Activated CD8-positive, alpha-beta memory T cell treated with anti-CD3 and anti-CD28 coated beads, Interleukin-2, amount 10 ng/mL, durations not matched to agents 7 days and 5 days (primary cell): ENCODE data around the gene HPDL. TPM values are rescaled to one million over a fixed set of nuclear protein-coding genes. Genes with fewer than 3 reads are reported as not detected.

Experiments used
- ATAC-seq: fragments of 150-1000 bp; cut with Tn5 transposase; one replicate; pipeline ENCODE4 v1.10.0; 2021; ENCODE audit warnings: moderate library complexity
- CTCF ChIA-PET: fragments of 350-600 bp; sonication (Branson Sonifier 250); formaldehyde crosslinking; loops from one replicate; lab custom pipeline; 2021; ENCODE audit warnings: antibody characterized with exemption; lab: Charles Lee
- DNase-seq: peaks from one replicate; pipeline ENCODE4 v3.0.0-alpha.2; 2020
- H3K27ac Mint-ChIP-seq: one replicate; pipeline ENCODE4 v1.8.0; 2021; ENCODE audit warnings: mild to moderate bottlenecking, mixed read lengths
- H3K27me3 Mint-ChIP-seq: one replicate; pipeline ENCODE4 v1.8.0; 2021; ENCODE audit warnings: mixed read lengths
- H3K36me3 Mint-ChIP-seq: one replicate; pipeline ENCODE4 v1.8.0; 2021; ENCODE audit warnings: mild to moderate bottlenecking, mixed read lengths
- H3K4me1 Mint-ChIP-seq: one replicate; pipeline ENCODE4 v1.8.0; 2021; ENCODE audit warnings: mixed read lengths
- H3K4me3 Mint-ChIP-seq: one replicate; pipeline ENCODE4 v1.8.0; 2021; ENCODE audit warnings: mild to moderate bottlenecking, moderate library complexity, mixed read lengths
- H3K9me3 Mint-ChIP-seq: one replicate; pipeline ENCODE4 v1.8.0; 2022; ENCODE audit warnings: low read depth, mixed read lengths
- total RNA-seq, 2 experiments: library from RNA; stranded (reverse); gene quantifications; one replicate each; pipeline ENCODE4 v1.2.3, GENCODE V29; 2021

HPDL gene
- total RNA-seq, 2 experiments from 2014 or later = 16.3 to 23.4 TPM

DNA sequence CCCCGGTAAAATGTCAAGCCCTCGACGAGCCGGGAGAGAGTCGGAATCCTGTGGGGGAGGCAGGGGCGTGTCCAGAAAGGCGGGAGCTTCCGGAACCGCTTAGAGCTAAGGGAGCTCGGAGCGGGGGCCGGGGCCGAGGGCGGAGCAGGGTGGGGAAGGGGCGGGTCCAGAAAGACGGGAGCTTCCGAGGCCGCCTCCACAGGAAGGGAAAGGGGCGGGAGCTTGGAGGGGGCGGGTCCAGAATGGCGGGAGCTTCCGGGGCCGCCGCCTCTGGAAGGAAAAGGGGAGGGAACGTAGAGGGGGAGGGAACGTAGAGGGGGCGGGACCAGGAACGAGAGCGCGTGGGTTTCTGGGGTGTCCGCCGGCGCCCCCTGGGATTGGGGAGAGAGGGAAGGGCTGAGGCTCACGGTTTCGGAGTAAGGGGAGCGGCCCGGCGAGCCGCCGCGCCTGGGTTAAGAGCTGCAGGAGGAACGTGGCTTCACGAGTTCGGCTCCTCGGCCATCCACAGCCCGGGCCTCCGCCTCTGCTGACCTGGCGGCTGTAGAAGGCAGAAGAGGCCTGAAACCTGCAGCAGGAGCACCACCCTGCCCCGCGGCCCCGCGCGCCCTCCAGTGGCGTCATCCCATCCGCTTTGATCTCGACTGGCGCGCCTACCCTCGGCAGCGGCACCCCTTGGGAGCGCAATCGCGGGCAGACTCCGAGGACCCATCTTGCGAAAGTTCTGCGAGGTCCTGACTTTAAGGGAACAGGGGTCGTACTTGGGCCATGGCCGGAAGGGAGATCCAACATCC is 23.0 kb upstream of the HPDL start:
- Mint-ChIP-seq H3K4me3 (peak overlapping the region; percentile 92), H3K27ac (peak overlapping the region; percentile 97), H3K9me3 (no peaks in the 10 kb centered on the region), H3K4me1 (peaks cover 41% of the 10 kb centered on the region), H3K36me3 (no peaks in the 10 kb centered on the region), H3K27me3 (no peaks in the 10 kb centered on the region)
- DNase-seq = peak; percentile 99
- ATAC-seq = peak; percentile 89
- CTCF ChIA-PET = interaction anchor here (0.7 to 18.1 kb wide), 23 partner anchors 12 to 574 kb away, joined by 3 to 341 read pairs (median 4); partner anchors contain the start of genes BEST4, BTBD19, CCDC163 and EIF2B3

DNA sequence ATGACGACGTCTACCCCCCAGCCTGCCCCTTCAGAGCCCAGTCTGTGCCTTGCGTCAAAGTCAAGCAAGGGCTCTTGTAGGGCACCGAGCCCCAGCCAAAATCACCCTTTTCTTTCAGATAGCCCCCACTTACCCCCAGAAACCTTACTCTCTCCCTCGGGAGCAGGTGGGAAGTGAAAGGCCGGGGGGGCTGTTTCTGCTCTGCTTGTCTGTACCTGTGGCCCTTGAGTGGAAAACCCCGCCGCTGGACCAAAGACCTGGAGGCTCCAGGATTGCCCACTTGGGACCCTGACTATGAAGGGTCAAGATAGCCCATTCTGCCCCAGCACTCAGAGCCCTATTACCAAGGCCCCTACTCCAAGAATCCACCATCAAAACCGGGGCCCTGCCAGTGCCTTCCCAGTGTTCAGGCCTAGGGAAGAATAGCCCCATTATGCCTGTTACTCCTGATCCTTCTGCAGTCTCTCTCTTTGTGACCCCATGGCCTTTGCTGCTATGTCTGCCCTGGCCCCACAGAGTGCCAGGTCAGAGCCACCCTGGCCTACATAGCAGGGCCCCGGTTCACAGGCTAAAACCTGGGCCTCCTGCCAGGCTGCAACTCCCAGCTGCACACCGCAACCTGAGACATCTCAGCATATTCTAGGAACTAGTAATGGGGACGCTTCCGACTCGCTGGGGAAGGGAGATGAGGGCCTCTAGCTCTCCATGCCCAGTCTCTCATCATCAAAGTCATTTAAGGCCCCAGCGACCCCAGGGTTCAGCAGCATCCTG is 22.2 kb upstream of the HPDL start:
- ATAC-seq = no peak
- H3K36me3 Mint-ChIP-seq = no peaks in the 10 kb centered on the region
- no peak for DNase-seq
- no peaks in the 10 kb centered on the region for H3K9me3 Mint-ChIP-seq
- H3K4me1 Mint-ChIP-seq = peaks cover 41% of the 10 kb centered on the region
- peak overlapping the region; percentile 92 for H3K4me3 Mint-ChIP-seq
- H3K27ac Mint-ChIP-seq = peak overlapping the region; percentile 97
- H3K27me3 Mint-ChIP-seq = no peaks in the 10 kb centered on the region
- CTCF ChIA-PET = interaction anchor here (1.0 to 18.1 kb wide), 7 partner anchors 23 to 590 kb away, joined by 3 to 341 read pairs (median 21); partner anchors contain the start of genes BTBD19, HECTD3, HPDL and MUTYH

DNA sequence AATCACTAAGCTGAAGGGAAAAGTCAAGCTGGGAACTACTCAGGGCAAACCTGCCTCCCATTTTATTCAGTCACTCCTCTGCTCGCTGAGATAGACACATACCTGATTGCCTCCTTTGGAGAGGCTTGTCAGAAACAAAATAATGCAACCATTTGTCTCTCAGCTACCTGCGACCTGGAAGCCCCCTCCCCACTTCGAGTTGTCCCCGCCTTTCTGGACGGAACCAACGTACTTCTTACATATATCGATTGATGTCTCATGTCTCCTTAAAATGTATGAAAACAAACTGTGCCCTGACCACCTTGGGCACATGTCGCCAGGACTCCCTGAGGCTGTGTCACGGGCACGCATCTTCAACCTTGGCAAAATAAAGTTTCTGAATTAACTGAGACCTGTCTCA is 21.5 kb upstream of the HPDL start:
- Mint-ChIP-seq H3K4me1 (peaks cover 41% of the 10 kb centered on the region), H3K36me3 (no peaks in the 10 kb centered on the region), H3K9me3 (no peaks in the 10 kb centered on the region), H3K27ac (peak overlapping the region; percentile 83), H3K27me3 (no peaks in the 10 kb centered on the region), H3K4me3 (peak overlapping the region; percentile 49)
- CTCF ChIA-PET = interaction anchor here (1.0 to 18.1 kb wide), 4 partner anchors 22 to 591 kb away, joined by 3 to 341 read pairs (median 32); partner anchors contain the start of genes HECTD3, HPDL, TESK2 and UROD
- no peak for DNase-seq
- no peak for ATAC-seq

DNA sequence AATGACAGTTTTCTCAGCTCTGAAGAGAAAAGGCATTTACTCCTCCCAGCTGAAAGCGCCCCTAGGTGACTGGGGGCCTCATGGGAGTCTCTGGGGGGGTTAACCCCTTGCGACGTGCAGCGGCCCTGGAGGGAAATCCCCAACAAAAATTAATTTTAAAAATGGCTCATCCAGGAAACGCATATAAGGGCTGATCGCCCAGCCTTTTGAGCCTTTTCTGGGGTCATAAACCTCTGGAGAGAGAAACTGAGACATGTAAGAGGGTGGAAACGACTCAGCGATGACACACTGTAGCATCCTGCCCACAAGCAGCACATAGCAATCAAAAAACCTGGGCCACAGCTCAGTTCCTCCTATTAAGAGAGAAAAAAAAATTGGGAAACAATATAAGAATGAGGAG is 20.4 kb upstream of the HPDL start:
- Mint-ChIP-seq H3K27me3 (no peaks in the 10 kb centered on the region), H3K4me1 (peaks cover 41% of the 10 kb centered on the region), H3K27ac (peak overlapping the region; percentile 83), H3K4me3 (peak overlapping the region; percentile 51), H3K36me3 (peaks cover 1% of the 10 kb centered on the region), H3K9me3 (no peaks in the 10 kb centered on the region)
- DNase-seq (peak; percentile 79), ATAC-seq (no peak)
- CTCF ChIA-PET = interaction anchor here (0.9 to 18.1 kb wide), 6 partner anchors 19 to 291 kb away, joined by 3 to 341 read pairs (median 14); partner anchors contain the start of genes HECTD3, HPDL, MUTYH and TESK2

DNA sequence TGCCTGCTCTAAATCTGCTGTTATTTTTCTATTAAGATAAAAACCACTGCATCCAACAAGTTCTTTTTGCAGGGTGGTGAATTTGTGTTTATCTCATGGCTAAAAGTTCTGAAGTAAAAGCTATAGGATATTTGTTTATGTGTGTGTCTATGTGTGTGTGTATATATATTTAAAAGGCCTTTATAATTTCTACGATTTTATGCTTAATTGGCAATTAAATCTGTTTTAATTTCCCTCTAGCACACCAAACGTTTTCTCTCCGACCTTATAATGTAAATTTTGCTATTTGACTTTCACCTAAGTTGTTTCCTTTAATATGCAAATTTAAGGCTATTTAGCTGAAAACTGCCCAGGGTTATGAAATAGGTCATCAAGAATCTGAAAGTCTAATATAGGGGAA is 19.8 kb upstream of the HPDL start:
- Mint-ChIP-seq H3K27ac (peak overlapping the region; percentile 83), H3K9me3 (no peaks in the 10 kb centered on the region), H3K4me3 (no peak overlapping the region), H3K27me3 (no peaks in the 10 kb centered on the region), H3K4me1 (peaks cover 38% of the 10 kb centered on the region), H3K36me3 (peaks cover 1% of the 10 kb centered on the region)
- DNase-seq (no peak), ATAC-seq (no peak)
- CTCF ChIA-PET = interaction anchor here (1.2 to 18.1 kb wide), 6 partner anchors 18 to 291 kb away, joined by 3 to 341 read pairs (median 14); partner anchors contain the start of genes HECTD3, HPDL, TESK2 and UROD

DNA sequence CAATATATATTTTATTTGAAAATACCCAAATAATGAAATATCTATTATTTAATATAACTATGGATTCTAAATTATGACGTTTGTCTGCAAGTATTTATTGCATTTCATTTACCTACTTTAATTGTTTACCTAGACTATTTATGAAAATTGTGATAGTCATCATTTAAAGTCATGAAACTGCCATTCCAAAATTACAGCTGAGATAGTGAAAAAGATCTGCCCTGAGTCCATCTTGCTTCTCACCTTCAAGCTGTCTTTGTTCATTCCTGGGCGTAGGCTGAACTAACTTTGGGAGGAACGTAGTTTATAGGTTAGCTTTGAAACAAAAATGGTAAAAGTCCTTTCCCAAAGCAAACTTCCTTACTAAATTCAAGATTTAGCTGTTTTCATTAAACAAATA is 12.4 kb upstream of the HPDL start:
- H3K27ac Mint-ChIP-seq = no peak overlapping the region
- peaks cover 1% of the 10 kb centered on the region for H3K36me3 Mint-ChIP-seq
- H3K4me3 Mint-ChIP-seq = no peak overlapping the region
- DNase-seq = no peak
- H3K9me3 Mint-ChIP-seq = no peaks in the 10 kb centered on the region
- no peak for ATAC-seq
- H3K4me1 Mint-ChIP-seq = no peaks in the 10 kb centered on the region
- H3K27me3 Mint-ChIP-seq = peaks cover 2% of the 10 kb centered on the region
- CTCF ChIA-PET = interaction anchor here (0.9 kb wide), 1 partner anchor 13 kb away, joined by 4 read pairs; no protein-coding TSS in a partner anchor

DNA sequence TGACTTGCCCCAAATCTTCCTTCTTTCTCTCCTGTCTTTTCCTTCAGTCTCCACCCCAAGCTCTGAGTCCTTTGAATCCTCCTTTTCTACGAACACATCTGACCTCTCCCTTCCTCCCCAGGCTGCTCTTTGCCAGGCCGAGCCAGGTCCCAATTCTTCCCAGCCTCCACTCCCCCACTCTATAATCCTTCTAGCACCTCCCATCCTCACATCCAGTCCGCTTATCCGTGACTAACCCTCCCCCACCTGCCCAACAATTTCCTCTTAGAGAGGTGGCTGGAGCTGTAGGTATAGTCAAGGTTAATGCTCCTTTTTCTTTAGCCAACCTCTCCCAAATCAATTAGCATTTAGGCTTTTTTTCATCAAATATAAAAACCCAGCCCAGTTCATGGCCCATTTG is 9.5 kb upstream of the HPDL start:
- Mint-ChIP-seq H3K9me3 (no peaks in the 10 kb centered on the region), H3K27me3 (peaks cover 2% of the 10 kb centered on the region), H3K4me1 (no peaks in the 10 kb centered on the region), H3K4me3 (no peak overlapping the region), H3K36me3 (no peaks in the 10 kb centered on the region), H3K27ac (no peak overlapping the region)
- no peak for ATAC-seq
- no peak for DNase-seq
- CTCF ChIA-PET = no interaction called here

DNA sequence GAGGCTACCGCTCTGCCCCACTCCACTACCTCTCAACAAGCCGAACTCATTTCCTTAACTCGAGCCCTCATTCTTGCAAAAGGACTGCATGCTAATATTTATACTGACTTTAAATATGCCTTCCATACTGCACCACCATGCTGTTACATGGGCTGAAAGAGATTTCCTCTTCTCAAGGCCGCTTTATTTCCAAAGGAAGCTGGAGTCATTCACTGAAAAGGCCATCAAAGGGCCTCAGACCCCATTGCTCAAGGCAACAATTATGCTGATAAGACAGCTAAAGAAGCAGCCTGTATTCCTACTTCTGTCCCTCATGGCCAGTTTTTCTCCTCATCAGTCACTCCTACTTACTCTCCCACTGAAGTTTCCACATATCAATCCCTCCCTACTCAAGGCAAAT is 6.9 kb upstream of the HPDL start:
- H3K4me3 Mint-ChIP-seq = no peak overlapping the region
- DNase-seq (no peak), ATAC-seq (no peak)
- no peaks in the 10 kb centered on the region for H3K9me3 Mint-ChIP-seq
- no peaks in the 10 kb centered on the region for H3K27me3 Mint-ChIP-seq
- H3K27ac Mint-ChIP-seq = no peak overlapping the region
- H3K36me3 Mint-ChIP-seq = no peaks in the 10 kb centered on the region
- no peaks in the 10 kb centered on the region for H3K4me1 Mint-ChIP-seq
- CTCF ChIA-PET = interaction anchor here (1.0 to 1.3 kb wide), 2 partner anchors 18 to 305 kb away, joined by 3 to 4 read pairs; no protein-coding TSS in a partner anchor

DNA sequence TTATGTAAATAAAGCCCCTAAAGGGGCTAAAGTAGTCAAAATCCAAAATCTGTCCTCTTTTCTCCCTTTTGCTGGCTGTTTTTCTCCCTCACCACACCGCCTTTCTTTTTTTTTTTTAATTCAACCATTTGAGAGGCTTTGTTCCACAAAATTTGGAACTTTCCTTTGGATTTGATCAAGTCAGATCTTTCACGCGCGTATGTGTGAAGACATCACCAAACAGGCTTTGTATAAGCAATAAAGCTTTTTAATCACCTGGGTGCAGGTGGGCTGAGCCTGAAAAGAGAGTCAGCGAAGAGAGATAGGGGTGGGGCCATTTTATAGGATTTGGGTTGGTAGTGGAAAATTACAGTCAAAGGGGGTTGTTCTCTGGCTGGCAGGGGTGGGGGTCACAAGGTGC is 5.3 kb upstream of the HPDL start:
- Mint-ChIP-seq H3K27me3 (no peaks in the 10 kb centered on the region), H3K4me3 (no peak overlapping the region), H3K27ac (no peak overlapping the region), H3K9me3 (no peaks in the 10 kb centered on the region), H3K4me1 (peaks cover 7% of the 10 kb centered on the region), H3K36me3 (no peaks in the 10 kb centered on the region)
- ATAC-seq (no peak), DNase-seq (no peak)
- CTCF ChIA-PET = no interaction called here

DNA sequence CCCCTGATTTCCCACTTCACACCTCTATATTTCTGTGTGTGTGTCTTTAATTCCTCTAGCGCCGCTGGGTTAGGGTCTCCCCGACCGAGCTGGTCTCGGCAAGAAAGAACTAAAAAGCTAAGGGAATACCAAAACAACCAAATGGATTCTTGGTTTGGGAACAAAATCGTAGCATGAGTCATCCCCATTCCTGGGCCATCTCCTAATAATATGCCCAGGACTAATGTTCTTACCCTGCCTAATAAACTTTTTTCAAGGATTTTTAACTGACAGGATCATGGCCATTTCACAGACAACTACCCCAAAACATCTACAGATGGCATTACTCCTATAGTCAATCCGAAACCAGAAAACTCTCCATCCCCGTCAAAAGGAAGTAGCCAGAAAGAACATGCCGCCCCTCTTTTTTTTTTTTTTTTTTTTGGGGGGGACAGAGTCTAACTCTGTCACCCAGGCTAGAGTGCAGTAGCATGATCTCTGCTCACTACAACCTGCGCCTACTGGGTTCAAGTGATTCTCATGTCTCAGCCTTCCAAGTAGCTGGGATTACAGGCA is 4.1 kb upstream of the HPDL start:
- ATAC-seq (no peak), DNase-seq (no peak)
- Mint-ChIP-seq H3K4me1 (peaks cover 11% of the 10 kb centered on the region), H3K27ac (no peak overlapping the region), H3K9me3 (no peaks in the 10 kb centered on the region), H3K36me3 (no peaks in the 10 kb centered on the region), H3K4me3 (no peak overlapping the region), H3K27me3 (no peaks in the 10 kb centered on the region)
- CTCF ChIA-PET = no interaction called here

DNA sequence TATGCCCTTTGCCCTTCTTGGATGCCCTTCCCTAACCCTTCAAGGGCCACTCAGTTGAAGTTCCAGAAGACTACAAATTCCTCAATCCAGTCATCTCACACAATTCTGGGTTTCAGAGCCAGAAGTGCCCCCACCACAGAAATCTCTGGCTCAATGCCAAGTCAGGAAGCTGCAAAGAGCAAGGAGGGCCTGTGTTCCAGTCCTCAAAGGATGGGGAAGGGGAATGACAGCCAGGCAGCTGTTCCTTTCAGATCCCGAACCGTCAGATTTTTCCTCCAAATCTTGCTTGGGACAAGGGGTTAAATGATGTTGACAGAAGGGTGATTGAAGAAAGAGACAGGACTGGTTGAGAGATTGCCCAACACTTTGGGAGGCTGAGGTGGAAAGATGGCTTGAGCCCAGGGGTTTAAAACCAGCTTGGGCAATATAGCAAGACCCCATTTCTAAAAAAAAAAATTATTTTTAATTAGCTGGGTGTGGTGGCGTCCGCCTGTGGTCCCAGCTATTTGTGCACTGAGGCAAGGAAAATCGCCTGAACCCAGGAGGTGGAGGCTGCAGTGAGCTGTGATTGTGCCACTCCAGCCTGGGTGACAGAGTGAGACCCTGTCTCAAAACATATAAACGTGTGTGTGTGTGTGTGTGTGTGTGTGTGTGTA is 716 bp upstream of the HPDL start:
- peak overlapping the region; percentile 80 for H3K27ac Mint-ChIP-seq
- H3K9me3 Mint-ChIP-seq = no peaks in the 10 kb centered on the region
- H3K27me3 Mint-ChIP-seq = no peaks in the 10 kb centered on the region
- peaks cover 24% of the 10 kb centered on the region for H3K4me1 Mint-ChIP-seq
- H3K36me3 Mint-ChIP-seq = peaks cover 4% of the 10 kb centered on the region
- ATAC-seq (no peak), DNase-seq (no peak)
- CTCF ChIA-PET = interaction anchor here (1.1 to 5.5 kb wide), 7 partner anchors 14 to 312 kb away, joined by 3 to 36 read pairs (median 11); partner anchors contain the start of genes AKR1A1, CCDC163, MMACHC and MUTYH
- peak overlapping the region; percentile 80 for H3K4me3 Mint-ChIP-seq

DNA sequence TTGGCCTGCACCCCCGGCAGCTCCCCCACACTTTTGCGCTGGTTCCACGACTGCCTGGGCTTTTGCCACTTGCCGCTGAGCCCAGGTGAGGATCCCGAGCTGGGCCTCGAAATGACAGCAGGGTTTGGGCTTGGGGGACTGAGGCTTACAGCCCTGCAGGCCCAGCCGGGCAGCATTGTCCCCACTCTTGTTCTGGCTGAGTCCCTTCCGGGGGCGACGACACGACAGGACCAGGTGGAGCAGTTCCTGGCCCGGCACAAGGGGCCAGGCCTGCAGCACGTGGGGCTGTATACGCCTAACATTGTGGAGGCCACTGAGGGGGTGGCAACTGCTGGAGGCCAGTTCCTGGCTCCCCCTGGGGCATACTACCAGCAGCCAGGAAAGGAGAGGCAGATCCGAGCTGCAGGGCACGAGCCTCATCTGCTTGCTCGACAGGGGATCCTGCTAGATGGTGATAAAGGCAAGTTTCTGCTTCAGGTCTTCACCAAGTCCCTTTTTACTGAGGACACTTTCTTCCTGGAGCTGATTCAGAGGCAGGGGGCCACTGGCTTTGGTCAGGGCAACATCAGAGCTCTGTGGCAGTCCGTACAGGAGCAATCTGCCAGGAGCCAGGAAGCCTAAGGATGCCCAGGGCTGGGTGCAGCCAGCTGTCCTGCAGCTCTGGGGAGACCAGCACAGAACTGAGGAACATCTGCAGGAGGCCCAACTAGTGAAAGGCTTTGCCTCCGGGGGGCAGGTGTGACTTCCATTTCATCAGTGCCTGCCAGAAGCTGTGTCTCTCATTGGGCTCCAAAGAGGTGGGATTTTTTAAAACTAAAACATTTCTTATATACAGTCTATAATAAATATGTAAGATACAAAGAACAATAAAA is 1.2 kb downstream of the HPDL start:
- Mint-ChIP-seq H3K4me1 (peaks cover 24% of the 10 kb centered on the region), H3K27me3 (no peaks in the 10 kb centered on the region), H3K4me3 (peak overlapping the region; percentile 80), H3K36me3 (peaks cover 5% of the 10 kb centered on the region), H3K9me3 (no peaks in the 10 kb centered on the region), H3K27ac (peak overlapping the region; percentile 83)
- ATAC-seq (peak; percentile 18), DNase-seq (peak; percentile 53)
- CTCF ChIA-PET = interaction anchor here (0.9 to 5.5 kb wide), 15 partner anchors 9 to 316 kb away, joined by 3 to 36 read pairs (median 6); partner anchors contain the start of genes MUTYH, TESK2, TOE1 and UROD
